ENCODE results near the gene LRRC8D.

Gene LRRC8D

DNA sequence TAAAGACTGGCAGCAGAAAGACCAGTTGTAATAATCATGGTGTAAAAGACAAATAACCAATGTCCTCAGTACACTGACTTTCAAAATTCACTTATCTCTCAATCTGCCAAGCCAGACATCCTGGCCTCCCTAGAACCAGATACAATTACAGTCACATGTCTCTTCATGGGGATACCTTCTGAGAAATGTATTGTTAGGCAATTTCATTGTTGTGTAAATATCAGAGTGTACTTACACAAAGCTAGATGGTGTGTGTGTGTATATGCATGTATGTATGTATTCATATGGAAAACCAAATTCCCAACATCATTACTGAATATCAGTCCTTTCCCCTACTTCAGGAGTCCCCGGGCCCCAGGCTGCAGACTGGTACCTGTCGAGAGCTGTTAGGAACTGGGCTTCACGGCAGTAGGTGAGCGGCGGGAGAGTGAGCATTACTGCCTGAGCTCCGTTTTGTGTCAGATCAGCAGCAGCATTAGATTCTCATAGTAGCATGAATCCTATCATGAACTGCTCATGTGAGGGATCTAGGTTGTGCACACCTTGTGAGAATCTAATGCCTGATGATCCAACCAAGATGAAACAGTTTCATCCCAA, 108.7 kb downstream of the LRRC8D start:
- Histone ChIP-seq H3K9me3 (ENCODE audit: low read depth, low read length) (no peaks in the 10 kb centered on the region), H3K4me3 (no peak overlapping the region), H3K27ac (no peak overlapping the region), H3K36me3 (ENCODE audit: insufficient read depth, low read length) (peaks cover 33% of the 10 kb centered on the region), H3K9ac (ENCODE audit: insufficient read length) (no peak overlapping the region)
- TF ChIP-seq EZH2 (IDR thresholded peaks at IDR 0.05) (no peak), FOXP2 (optimal IDR thresholded peaks at IDR 0.05; ENCODE audit: control extremely low read depth, extremely low read length, insufficient read depth) (no peak), POLR2AphosphoS5 (IDR thresholded peaks at IDR 0.05; ENCODE audit: borderline replicate concordance, low read depth, low read length) (no peak)
- no peak for DNase-seq (ENCODE audit: low read depth, low spot score)

DNA sequence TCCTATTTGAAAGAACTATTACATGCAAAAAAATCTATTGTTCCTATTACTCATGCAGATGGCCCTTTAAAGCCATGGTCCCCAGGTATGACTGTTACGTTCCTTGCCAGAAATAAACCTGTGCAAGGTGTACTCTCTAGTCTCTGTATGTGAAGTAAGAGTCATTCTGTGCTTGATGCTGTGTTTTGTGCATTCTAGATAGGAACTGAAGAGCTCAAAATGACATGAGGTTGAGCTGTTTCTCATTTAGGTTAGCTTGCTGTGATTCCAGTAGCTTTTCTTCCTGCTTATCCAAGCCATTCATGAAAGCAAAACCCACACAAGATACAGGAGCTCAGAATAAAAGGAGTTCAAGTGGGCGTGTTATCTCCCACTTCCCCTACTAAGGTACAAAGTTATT, 109.7 kb downstream of the LRRC8D start:
- no peak overlapping the region for H3K27ac ChIP-seq
- TF ChIP-seq FOXP2 (optimal IDR thresholded peaks at IDR 0.05; ENCODE audit: control extremely low read depth, extremely low read length, insufficient read depth) (no peak), EZH2 (IDR thresholded peaks at IDR 0.05) (no peak), POLR2AphosphoS5 (IDR thresholded peaks at IDR 0.05; ENCODE audit: borderline replicate concordance, low read depth, low read length) (no peak)
- DNase-seq (ENCODE audit: low read depth, low spot score) = no peak
- H3K9me3 ChIP-seq (ENCODE audit: low read depth, low read length) = no peaks in the 10 kb centered on the region
- H3K4me3 ChIP-seq = no peak overlapping the region
- no peak overlapping the region for H3K9ac ChIP-seq (ENCODE audit: insufficient read length)
- H3K36me3 ChIP-seq (ENCODE audit: insufficient read depth, low read length) = peaks cover 38% of the 10 kb centered on the region

DNA sequence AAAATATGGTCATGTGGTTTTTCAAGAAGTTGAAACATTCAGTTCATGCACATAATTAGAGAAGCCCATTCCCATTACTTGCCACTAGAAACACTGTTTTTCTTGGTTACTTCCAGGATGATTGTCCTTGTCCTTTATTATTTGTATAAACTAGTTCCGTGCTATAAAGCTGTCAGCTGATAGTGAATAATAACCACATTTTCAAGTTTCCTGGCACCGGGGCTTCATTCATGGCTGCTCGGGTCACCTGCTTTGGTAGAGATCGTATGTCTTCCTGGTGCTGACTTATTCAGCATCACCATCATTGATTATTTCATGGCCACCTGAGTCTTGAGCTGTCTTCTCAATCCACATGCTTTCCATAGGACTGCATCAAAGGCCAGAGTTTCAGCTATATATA, 111.1 kb downstream of the LRRC8D start:
- TF ChIP-seq EZH2 (IDR thresholded peaks at IDR 0.05) (no peak), POLR2AphosphoS5 (IDR thresholded peaks at IDR 0.05; ENCODE audit: borderline replicate concordance, low read depth, low read length) (no peak), FOXP2 (optimal IDR thresholded peaks at IDR 0.05; ENCODE audit: control extremely low read depth, extremely low read length, insufficient read depth) (no peak)
- no peak for DNase-seq (ENCODE audit: low read depth, low spot score)
- H3K9ac ChIP-seq (ENCODE audit: insufficient read length) = no peak overlapping the region
- H3K27ac ChIP-seq = no peak overlapping the region
- peaks cover 41% of the 10 kb centered on the region for H3K36me3 ChIP-seq (ENCODE audit: insufficient read depth, low read length)
- no peak overlapping the region for H3K4me3 ChIP-seq
- no peaks in the 10 kb centered on the region for H3K9me3 ChIP-seq (ENCODE audit: low read depth, low read length)

DNA sequence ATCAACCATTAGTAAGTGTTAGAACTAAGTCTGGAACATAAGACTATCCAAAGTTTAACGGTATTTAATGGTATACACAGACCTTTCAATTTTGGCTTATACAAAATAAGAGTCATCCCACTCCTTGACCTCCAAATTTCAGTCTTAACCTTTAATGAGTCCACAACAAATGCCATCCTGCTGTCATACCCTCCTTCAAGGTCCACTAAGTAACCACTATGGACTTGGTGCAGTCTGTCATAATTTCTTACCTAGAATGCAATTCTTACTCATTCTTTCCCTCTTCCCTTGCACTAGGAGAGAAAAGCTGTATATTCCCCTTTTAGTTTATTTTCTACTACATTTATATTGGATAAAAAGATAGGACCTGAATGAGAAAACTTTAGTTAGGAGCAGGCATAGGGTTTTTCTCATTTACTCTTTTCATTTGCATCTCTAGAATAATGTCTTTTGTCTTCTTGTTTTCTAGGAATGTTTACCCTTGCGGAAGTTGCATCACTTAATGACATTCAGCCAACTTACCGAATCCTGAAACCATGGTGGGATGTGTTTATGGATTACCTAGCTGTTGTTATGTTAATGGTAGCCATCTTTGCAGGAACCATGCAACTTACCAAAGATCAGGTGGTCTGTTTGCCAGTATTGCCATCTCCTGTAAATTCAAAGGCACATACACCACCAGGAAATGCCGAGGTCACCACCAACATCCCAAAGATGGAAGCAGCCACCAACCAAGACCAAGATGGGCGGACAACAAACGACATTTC, 111.9 kb downstream of the LRRC8D start:
- no peak for TF ChIP-seq EZH2 (IDR thresholded peaks at IDR 0.05)
- no peak for TF ChIP-seq FOXP2 (optimal IDR thresholded peaks at IDR 0.05; ENCODE audit: control extremely low read depth, extremely low read length, insufficient read depth)
- no peak for TF ChIP-seq POLR2AphosphoS5 (IDR thresholded peaks at IDR 0.05; ENCODE audit: borderline replicate concordance, low read depth, low read length)
- Histone ChIP-seq H3K27ac (no peak overlapping the region), H3K4me3 (no peak overlapping the region), H3K9me3 (ENCODE audit: low read depth, low read length) (no peaks in the 10 kb centered on the region), H3K9ac (ENCODE audit: insufficient read length) (no peak overlapping the region), H3K36me3 (ENCODE audit: insufficient read depth, low read length) (peaks cover 39% of the 10 kb centered on the region)
- no peak for DNase-seq (ENCODE audit: low read depth, low spot score)

GRCh38 chr1:89934461-89934860, 113.6 kb downstream of the LRRC8D start:
- Histone ChIP-seq H3K36me3 (ENCODE audit: insufficient read depth, low read length) (peaks cover 39% of the 10 kb centered on the region), H3K27ac (no peak overlapping the region), H3K4me3 (no peak overlapping the region), H3K9me3 (ENCODE audit: low read depth, low read length) (no peaks in the 10 kb centered on the region), H3K9ac (ENCODE audit: insufficient read length) (no peak overlapping the region)
- no peak for TF ChIP-seq EZH2 (IDR thresholded peaks at IDR 0.05)
- no peak for TF ChIP-seq POLR2AphosphoS5 (IDR thresholded peaks at IDR 0.05; ENCODE audit: borderline replicate concordance, low read depth, low read length)
- TF ChIP-seq FOXP2 (optimal IDR thresholded peaks at IDR 0.05; ENCODE audit: control extremely low read depth, extremely low read length, insufficient read depth) = no peak
- no peak for DNase-seq (ENCODE audit: low read depth, low spot score)

DNA sequence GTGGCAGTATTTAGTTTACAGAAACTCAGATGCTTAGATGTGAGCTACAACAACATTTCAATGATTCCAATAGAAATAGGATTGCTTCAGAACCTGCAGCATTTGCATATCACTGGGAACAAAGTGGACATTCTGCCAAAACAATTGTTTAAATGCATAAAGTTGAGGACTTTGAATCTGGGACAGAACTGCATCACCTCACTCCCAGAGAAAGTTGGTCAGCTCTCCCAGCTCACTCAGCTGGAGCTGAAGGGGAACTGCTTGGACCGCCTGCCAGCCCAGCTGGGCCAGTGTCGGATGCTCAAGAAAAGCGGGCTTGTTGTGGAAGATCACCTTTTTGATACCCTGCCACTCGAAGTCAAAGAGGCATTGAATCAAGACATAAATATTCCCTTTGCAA, 114.4 kb downstream of the LRRC8D start:
- Histone ChIP-seq H3K4me3 (no peak overlapping the region), H3K9ac (ENCODE audit: insufficient read length) (no peak overlapping the region), H3K9me3 (ENCODE audit: low read depth, low read length) (no peaks in the 10 kb centered on the region), H3K36me3 (ENCODE audit: insufficient read depth, low read length) (peaks cover 39% of the 10 kb centered on the region), H3K27ac (no peak overlapping the region)
- TF ChIP-seq EZH2 (IDR thresholded peaks at IDR 0.05) (no peak), POLR2AphosphoS5 (IDR thresholded peaks at IDR 0.05; ENCODE audit: borderline replicate concordance, low read depth, low read length) (no peak), FOXP2 (optimal IDR thresholded peaks at IDR 0.05; ENCODE audit: control extremely low read depth, extremely low read length, insufficient read depth) (no peak)
- DNase-seq (ENCODE audit: low read depth, low spot score) = no peak

DNA sequence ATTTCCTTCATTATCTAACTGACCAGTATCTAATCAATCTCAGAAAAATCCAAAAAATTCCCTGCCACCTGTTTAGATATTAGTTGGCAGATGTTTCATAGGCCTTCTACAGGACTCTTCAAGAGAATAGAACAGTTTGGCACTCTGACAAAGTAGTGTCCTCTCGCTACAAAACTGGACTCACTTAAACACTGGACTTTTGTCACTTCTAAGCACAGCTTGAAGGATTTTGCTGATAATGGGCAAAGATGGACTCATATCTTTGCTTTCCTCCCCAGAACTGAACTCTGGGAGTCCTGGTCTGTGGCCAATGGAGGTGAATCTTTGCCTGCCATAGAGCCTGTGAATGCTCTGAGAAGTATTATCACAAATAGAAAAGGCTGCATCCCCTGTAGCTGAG, 115.9 kb downstream of the LRRC8D start:
- H3K9ac ChIP-seq (ENCODE audit: insufficient read length) = no peak overlapping the region
- TF ChIP-seq FOXP2 (optimal IDR thresholded peaks at IDR 0.05; ENCODE audit: control extremely low read depth, extremely low read length, insufficient read depth) (no peak), POLR2AphosphoS5 (IDR thresholded peaks at IDR 0.05; ENCODE audit: borderline replicate concordance, low read depth, low read length) (no peak), EZH2 (IDR thresholded peaks at IDR 0.05) (no peak)
- peaks cover 39% of the 10 kb centered on the region for H3K36me3 ChIP-seq (ENCODE audit: insufficient read depth, low read length)
- H3K9me3 ChIP-seq (ENCODE audit: low read depth, low read length) = no peaks in the 10 kb centered on the region
- DNase-seq (ENCODE audit: low read depth, low spot score) = no peak
- H3K27ac ChIP-seq = no peak overlapping the region
- no peak overlapping the region for H3K4me3 ChIP-seq

DNA sequence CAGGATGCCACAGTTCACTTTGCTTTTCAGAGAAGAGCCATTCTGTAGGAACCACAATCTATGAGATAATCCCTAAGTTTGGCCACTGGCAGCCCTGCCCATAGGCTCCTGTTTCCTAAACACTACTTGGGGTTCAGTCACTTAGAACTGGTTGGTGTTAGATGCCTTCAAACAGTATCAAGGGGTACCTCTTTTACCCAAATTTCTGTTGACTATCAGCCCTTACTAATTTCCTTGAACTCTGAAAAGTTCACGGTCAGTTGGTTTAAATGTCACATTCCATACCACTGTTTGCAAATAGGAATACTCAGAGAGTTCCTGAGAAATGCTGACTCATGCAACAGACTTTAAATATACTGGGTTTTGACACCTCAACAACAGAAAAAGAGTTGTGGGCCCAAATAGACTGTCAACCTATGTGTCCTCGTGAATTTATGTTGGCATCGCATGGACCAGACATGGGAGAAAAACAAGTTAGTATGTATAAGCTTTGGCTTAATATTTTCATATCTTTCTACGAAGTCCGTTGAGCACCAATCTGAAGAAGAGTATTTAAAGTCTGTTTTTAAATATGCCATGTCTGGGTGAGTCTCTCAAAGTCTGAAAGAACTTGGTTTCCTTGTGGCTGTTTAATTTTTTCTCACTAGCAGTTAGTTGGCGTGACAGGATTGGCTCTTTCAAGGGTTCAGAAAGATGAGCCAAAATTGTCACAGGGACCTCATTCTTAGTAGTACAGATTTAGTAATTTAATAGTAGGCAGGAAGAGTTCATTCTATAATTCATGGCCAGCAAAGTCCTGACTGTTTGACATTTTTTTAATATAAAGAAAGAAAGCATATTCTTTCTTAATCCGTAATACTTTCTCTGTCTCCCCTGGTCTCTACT, 117.6 kb downstream of the LRRC8D start:
- no peaks in the 10 kb centered on the region for H3K9me3 ChIP-seq (ENCODE audit: low read depth, low read length)
- H3K27ac ChIP-seq = no peak overlapping the region
- DNase-seq (ENCODE audit: low read depth, low spot score) = no peak

More for the DNA sequence above, 117.6 kb downstream of the LRRC8D start:
- Histone ChIP-seq H3K36me3 (ENCODE audit: insufficient read depth, low read length) (peaks cover 25% of the 10 kb centered on the region), H3K4me3 (no peak overlapping the region), H3K9ac (ENCODE audit: insufficient read length) (no peak overlapping the region)
- no peak for TF ChIP-seq FOXP2 (optimal IDR thresholded peaks at IDR 0.05; ENCODE audit: control extremely low read depth, extremely low read length, insufficient read depth)
- TF ChIP-seq EZH2 (IDR thresholded peaks at IDR 0.05) = no peak
- TF ChIP-seq POLR2AphosphoS5 (IDR thresholded peaks at IDR 0.05; ENCODE audit: borderline replicate concordance, low read depth, low read length) = no peak
